PFSK-1 (cell line): ENCODE measurements around the gene SORBS2.

ENCODE experiments used
- FOXP2 ChIP-seq: optimal IDR thresholded peaks from 2 replicates; pipeline ENCODE3; 2011; ENCODE audit warnings: borderline replicate concordance, control low read depth, inconsistent platforms; ENCODE audit not compliant: insufficient read depth; ENCODE audit errors: extremely low read length, extremely low read depth
- POLR2AphosphoS5 ChIP-seq: IDR thresholded peaks from 2 replicates; pipeline ENCODE4 v1.6.1; 2012; ENCODE audit warnings: low read depth, mild to moderate bottlenecking, control low read depth, low read length, moderate library complexity
- REST ChIP-seq, 2 experiments: IDR thresholded peaks; 2 replicates each; pipeline versions ENCODE4 v1.6.1 to v1.8.0; 2011 to 2012; ENCODE audit warnings: low read depth in 2 of 2, low read length in 2 of 2, control low read depth in 1 of 2, inconsistent platforms in 1 of 2, mild to moderate bottlenecking in 1 of 2, moderate library complexity in 1 of 2; ENCODE audit not compliant: insufficient read depth in 1 of 2
- SIN3A ChIP-seq: IDR thresholded peaks from 2 replicates; pipeline ENCODE4 v1.6.1; 2012; ENCODE audit warnings: mild to moderate bottlenecking, low read length, moderate library complexity, borderline replicate concordance; ENCODE audit not compliant: insufficient read depth
- TAF1 ChIP-seq: IDR thresholded peaks from 2 replicates; pipeline ENCODE4 v1.6.1; 2012; ENCODE audit warnings: low read length, control low read depth, borderline replicate concordance; ENCODE audit not compliant: insufficient read depth

SORBS2 gene

GRCh38 chr4:185721190-185722028 lies 90.6 kb downstream of the SORBS2 start:
- TF ChIP-seq TAF1 = no peak
- no peak for TF ChIP-seq SIN3A
- TF ChIP-seq POLR2AphosphoS5 = no peak
- TF ChIP-seq REST (IDR thresholded peaks at IDR 0.05; ENCODE audit: insufficient read depth in 1 of 2, low read depth in 2 of 2, low read length in 2 of 2) = no peak
- no peak for TF ChIP-seq FOXP2

GRCh38 chr4:185719500-185719858 lies 92.5 kb downstream of the SORBS2 start:
- TF ChIP-seq TAF1 (no peak), SIN3A (no peak), FOXP2 (no peak), REST (IDR thresholded peaks at IDR 0.05; ENCODE audit: insufficient read depth in 1 of 2, low read depth in 2 of 2, low read length in 2 of 2) (no peak), POLR2AphosphoS5 (no peak)

DNA sequence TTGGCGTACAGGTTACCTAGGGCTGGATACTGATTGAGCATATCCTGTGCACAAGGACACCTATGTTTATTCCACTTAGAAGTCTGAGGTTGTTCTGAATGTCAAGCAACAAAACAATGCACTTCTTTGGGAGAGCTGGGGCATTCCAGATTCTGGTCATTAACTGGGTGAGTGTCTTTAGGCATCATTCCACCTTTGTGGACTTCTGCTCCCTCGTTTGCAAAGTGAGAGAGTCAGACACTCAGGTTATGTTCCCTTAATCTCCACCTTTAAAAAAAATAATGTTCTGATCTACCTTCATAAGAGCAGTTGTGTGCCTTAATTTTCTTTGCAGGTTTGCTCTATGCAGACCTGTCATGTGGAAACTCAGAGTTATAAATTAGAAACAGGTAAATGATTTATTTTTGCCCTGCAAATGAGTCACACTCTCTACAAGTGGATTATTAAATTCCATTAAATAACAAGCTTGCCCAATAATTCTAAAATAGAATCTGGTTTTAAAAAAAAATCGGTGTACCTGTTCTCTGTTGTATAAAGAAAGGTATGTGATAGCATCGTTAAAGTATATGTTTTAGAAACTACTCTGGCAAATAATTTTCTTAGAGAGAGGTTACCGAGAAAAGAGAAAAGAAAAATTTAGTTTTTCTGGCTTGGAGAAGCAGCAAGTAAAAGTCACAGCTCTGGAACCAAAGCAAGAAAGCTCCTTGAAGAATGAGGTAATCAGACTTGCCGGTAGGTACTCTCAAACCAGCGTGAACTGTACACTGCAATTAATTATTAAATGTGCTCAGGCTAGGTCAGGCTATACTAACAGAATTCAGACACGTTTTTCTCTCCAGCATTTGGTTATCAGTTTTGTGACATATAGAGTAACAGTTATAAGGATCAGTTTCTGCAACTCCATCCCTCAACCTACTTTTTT lies 93.2 kb downstream of the SORBS2 start:
- no peak for TF ChIP-seq SIN3A
- TF ChIP-seq FOXP2 = no peak
- TF ChIP-seq POLR2AphosphoS5 = no peak
- TF ChIP-seq TAF1 = no peak
- no peak for TF ChIP-seq REST (IDR thresholded peaks at IDR 0.05; ENCODE audit: insufficient read depth in 1 of 2, low read depth in 2 of 2, low read length in 2 of 2)

DNA sequence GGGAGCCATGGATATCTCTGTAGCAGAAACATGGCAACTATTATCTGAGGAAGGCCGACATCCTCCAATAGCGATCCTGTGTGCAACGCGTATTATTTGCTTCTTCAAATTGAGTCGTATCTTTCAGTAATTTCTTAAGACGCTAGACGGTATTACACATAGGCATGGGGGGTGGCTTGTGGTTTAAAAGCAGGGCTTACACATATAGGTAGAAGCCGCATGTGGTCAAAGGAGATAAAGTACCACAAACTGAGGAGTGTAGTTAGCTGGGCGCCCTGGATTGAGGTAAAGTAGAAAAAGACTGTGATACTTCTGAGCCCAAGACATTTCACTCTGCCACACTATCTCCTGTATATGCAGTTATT lies 94.6 kb downstream of the SORBS2 start:
- TF ChIP-seq SIN3A = no peak
- TF ChIP-seq POLR2AphosphoS5 = no peak
- no peak for TF ChIP-seq FOXP2
- TF ChIP-seq REST (IDR thresholded peaks at IDR 0.05; ENCODE audit: insufficient read depth in 1 of 2, low read depth in 2 of 2, low read length in 2 of 2) = no peak
- TF ChIP-seq TAF1 = no peak
